Brain pericyte (primary cell): ENCODE measurements around the gene GSN.

Experiments
- DNase-seq: peaks from one replicate; pipeline ENCODE4 v3.0.0-alpha.2; 2012; ENCODE audit warnings: low read depth, low spot score

GSN gene

DNA sequence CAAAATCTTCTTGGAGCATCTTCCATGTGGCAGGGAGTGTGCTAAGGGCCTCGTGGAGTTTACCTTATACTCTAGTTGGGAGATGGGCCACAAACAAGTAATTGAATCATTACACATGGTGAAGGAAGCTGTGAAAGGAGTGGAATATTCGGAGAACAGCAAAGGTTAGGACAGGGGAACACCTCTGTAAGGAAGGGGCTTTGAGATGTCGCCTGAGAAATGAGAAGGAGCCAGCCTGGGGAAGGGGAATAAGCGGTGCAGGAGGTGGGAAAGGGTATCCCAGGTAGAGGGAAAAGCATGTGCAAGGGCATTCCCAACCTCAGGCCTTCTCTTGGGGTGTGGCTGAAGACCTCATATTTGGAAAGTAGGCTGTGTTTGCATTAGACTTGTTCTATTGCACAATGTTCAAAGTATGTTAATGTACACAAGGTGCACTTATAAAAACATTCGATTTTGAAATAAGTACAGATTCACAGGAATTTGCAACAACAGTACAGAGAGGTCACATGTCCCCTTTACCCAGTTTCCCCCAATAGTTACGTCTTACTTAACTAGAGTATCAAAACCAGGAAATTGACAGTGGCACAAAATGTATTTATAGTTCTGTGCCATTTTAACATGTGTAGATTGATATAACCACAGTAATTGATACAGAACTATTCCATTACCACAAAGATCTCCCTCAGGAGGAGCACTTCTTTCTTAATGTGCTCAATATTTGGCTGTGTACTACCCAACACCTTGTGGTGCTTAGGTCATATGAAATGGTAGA lies 104.5 kb downstream of the GSN start:
- no peak for DNase-seq

DNA sequence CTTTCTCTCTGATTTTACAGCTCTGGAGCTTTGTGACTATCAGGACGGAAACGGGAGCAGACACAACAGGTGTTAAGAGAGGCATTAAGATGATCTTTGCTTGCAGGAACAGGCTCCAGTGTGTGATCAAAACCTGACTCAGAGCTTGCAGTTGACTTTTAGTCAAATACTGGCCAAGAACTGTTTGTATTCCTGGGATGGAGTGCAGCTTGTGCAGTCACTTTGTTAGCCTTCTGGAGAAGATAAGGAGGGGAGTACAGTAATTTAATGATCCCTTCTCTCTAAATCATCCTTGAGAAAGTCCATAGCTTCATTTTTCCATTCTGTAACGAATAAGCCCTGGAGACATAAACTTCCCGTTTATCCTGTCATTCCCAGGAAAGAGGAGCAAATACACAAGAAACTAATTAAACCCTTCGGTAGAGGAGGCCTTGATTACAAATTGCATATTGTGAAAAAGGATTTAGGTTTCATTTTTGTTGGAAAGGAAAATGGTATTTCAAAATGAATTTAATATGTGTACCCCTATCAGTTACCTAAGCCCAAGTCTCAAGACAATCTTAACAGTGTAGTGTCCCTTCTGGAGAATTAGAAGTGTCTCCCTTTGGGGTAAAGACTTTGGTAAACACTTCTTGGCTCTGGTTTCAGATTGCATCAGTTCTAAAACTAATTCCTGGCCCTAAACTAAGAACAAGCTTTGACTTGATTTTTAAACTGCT lies 105.2 kb downstream of the GSN start:
- DNase-seq, result no peak

DNA sequence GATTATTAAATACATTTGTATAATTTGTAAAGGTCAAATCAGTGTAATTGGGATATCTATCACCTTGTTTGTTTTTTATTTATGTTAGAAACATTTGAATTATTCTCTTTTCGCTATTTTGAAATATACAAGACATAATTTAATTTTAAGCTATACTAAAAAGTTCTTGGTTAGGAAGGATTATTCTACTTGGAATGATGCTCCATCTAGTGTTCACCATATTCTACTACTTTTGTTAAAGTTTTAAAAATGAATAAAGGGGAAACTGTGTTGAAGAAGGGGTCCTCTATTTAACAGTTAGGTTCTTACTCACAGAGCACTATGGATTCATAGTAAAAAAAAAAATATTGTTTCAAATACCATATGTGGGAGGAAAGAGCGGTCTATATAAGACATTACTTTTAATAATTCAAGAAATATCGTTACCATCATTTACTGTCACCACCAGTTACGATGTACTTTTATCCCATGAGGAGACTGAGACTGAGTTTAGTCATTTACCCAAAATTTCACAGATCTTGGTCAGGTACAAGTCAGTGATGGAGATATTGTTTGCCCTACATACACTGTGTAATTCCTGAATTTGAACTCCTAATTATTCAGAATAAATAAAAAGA lies 108.4 kb downstream of the GSN start:
- no peak for DNase-seq

DNA sequence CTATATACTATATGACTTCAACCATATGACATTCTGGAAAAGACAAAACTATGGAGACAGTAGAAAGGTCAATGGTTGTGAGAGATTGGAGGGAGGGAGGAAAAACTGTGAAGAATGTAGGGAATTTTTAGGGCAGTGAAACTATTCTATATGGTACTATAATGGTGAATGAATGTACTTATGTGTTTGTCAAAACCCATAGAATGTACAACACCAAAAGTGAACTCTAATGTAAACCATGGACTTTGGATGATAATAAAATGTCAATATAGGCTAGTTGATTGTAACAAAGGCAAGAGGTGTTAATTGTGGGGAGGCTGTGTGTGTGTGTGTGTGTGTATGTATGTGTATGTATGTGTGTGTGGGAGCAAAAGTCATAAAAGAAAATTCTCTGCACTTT lies 112.9 kb downstream of the GSN start:
- no peak for DNase-seq
